Measurements from ENCODE around the gene KLHDC9.
"Not testable (repeated sequence)": the region's sequence is repeated elsewhere in the genome, so short reads cannot be mapped to it uniquely, and the experiment has no call there.

The KLHDC9 gene

GRCh38 chr1:161059293-161059692 lies 38.9 kb upstream of the KLHDC9 start:
- CTCF ChIA-PET = interaction anchor here (0.9 to 5.8 kb wide), 6 partner anchors 8 to 81 kb away, joined by 3 to 42 read pairs (median 3); partner anchors contain the start of genes ARHGAP30 and USF1
- POLR2A ChIA-PET = interaction anchor here (1.3 kb wide), 1 partner anchor 13 kb away, joined by 3 read pairs; the partner anchor contains the start of gene USF1
- no peak for DNase-seq (ENCODE audit: extremely low spot score)
- TF ChIP-seq, protein P1, sequence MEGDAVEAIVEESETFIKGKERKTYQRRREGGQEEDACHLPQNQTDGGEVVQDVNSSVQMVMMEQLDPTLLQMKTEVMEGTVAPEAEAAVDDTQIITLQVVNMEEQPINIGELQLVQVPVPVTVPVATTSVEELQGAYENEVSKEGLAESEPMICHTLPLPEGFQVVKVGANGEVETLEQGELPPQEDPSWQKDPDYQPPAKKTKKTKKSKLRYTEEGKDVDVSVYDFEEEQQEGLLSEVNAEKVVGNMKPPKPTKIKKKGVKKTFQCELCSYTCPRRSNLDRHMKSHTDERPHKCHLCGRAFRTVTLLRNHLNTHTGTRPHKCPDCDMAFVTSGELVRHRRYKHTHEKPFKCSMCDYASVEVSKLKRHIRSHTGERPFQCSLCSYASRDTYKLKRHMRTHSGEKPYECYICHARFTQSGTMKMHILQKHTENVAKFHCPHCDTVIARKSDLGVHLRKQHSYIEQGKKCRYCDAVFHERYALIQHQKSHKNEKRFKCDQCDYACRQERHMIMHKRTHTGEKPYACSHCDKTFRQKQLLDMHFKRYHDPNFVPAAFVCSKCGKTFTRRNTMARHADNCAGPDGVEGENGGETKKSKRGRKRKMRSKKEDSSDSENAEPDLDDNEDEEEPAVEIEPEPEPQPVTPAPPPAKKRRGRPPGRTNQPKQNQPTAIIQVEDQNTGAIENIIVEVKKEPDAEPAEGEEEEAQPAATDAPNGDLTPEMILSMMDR (IDR thresholded peaks at IDR 0.05; ENCODE audit: control extremely low read depth, extremely low read depth, low read depth, missing control alignments) = no peak

DNA sequence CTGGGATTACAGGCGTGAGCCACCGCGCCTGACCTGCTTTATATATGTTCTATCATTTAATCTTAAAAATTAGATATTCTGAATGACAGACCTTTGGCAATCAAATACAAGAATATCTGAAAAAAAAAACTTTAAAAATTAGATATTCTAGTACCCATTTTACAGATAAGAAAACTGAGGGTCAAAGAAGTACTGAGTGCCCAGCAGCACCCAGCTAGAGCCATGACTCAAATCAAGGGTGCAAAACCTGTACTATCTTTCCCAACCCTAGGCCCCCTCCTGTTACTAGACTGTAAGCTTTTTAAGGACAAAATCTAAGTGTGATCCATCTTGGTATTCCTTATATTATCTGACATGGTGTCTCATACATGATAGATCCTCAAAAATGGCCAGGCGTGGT lies 36.7 kb upstream of the KLHDC9 start:
- POLR2A ChIA-PET = no interaction called here
- TF ChIP-seq, protein P1 (IDR thresholded peaks at IDR 0.05; ENCODE audit: control extremely low read depth, extremely low read depth, low read depth, missing control alignments) = no peak

GRCh38 chr1:161063936-161064335 lies 34.2 kb upstream of the KLHDC9 start:
- DNase-seq (ENCODE audit: extremely low spot score); POLR2A ChIA-PET: not testable (repeated sequence)
- CTCF ChIA-PET = interaction anchor here (1.7 kb wide), 1 partner anchor 77 kb away, joined by 4 read pairs; no protein-coding TSS in a partner anchor

More for the DNA sequence above, 36.7 kb upstream of the KLHDC9 start:
- CTCF ChIA-PET = interaction anchor here (1.6 to 5.8 kb wide), 4 partner anchors 10 to 37 kb away, joined by 6 to 42 read pairs (median 14); partner anchors contain the start of genes ARHGAP30, KLHDC9 and USF1
- DNase-seq (ENCODE audit: extremely low spot score) = no peak

DNA sequence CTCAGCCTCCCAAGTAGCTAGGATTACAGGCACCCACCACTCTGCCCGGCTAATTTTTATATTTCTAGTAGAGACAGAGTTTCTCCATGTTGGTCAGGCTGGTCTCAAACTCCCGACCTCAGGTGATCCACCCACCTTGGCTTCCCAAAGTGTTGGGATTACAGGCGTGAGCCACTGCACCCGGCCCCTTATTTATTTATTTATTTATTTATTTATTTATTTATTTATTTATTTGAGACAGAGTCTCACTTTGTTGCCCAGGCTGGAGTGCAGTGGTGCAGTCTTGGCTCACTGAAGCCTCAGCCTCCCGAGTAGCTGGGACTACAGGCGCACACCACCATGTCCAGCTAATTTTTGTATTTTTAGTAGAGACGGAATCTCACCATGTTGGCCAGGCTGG lies 32.5 kb upstream of the KLHDC9 start:
- ChIA-PET POLR2A (interaction anchor here (1.0 kb wide), 1 partner anchor 19 kb away, joined by 3 read pairs; the partner anchor contains the start of gene USF1), CTCF (interaction anchor here (1.2 to 2.1 kb wide), 5 partner anchors 24 to 100 kb away, joined by 3 to 4 read pairs (median 4); partner anchors contain the start of gene PPOX)
- DNase-seq (ENCODE audit: extremely low spot score) = not testable (repeated sequence)

DNA sequence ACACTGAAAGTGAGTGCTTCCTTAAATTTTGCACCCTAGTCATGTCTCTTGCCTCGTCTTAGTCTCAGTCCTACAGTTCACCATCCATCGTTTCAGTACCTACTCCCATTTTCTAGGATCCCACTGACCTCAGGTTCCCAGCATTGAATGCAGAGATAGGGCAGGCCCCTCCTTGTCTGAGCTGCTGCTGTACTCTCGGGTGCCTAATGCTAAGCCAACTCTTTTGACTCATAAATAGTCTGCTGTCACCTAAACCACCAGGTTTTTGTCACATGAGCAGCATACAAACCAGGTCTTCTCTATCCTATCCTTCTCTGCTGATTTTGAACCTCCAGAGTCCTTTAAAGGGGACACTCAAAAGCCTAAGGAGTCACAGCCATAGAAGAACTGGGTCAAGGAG lies 31.5 kb upstream of the KLHDC9 start:
- DNase-seq (ENCODE audit: extremely low spot score) = no peak
- TF ChIP-seq, protein P1 (IDR thresholded peaks at IDR 0.05; ENCODE audit: control extremely low read depth, extremely low read depth, low read depth, missing control alignments) = no peak
- CTCF ChIA-PET = interaction anchor here (1.4 to 10.8 kb wide), 3 partner anchors 25 to 32 kb away, joined by 4 to 137 read pairs (median 5); partner anchors contain the start of gene KLHDC9
- POLR2A ChIA-PET = no interaction called here

- DNase-seq (ENCODE audit: extremely low spot score) = peak; percentile 87
- ChIA-PET POLR2A (interaction anchor here (0.8 to 1.7 kb wide), 4 partner anchors 21 to 28 kb away, joined by 3 to 4 read pairs (median 3); partner anchors contain the start of gene USF1), CTCF (interaction anchor here (0.9 to 10.8 kb wide), 11 partner anchors 8 to 158 kb away, joined by 3 to 137 read pairs (median 6); partner anchors contain the start of genes KLHDC9, NIT1, PFDN2 and USF1)
- TF ChIP-seq, protein P1 (IDR thresholded peaks at IDR 0.05; ENCODE audit: control extremely low read depth, extremely low read depth, low read depth, missing control alignments) = no peak
Observed at GRCh38 chr1:161068306-161069234, 29.6 kb upstream of the KLHDC9 start.

DNA sequence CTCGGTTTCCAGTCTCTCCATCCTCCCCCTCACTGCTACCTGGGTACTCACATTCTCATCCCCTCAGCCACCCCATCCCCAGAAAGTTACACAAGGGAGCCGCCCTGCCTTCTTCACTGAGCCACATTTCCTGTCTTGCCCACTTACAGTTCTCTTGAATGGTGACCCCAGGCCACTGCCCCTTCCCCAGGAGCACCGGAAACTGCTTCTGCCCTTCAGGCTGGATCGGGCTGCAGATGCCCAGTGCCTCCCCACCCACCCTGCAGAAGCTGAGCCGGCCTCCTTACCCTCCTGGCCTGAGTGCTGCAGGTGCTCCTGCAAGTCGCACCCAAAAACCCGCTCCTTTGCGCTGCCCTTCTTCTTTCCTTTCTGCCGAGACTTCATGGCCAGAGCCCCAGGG lies 28.9 kb upstream of the KLHDC9 start:
- CTCF ChIA-PET = interaction anchor here (0.8 to 10.8 kb wide), 14 partner anchors 8 to 293 kb away, joined by 3 to 137 read pairs (median 6); partner anchors contain the start of genes KLHDC9, NECTIN4, NIT1 and PFDN2
- TF ChIP-seq, protein P1 (IDR thresholded peaks at IDR 0.05; ENCODE audit: control extremely low read depth, extremely low read depth, low read depth, missing control alignments) = no peak
- POLR2A ChIA-PET = interaction anchor here (1.0 to 1.8 kb wide), 5 partner anchors 22 to 97 kb away, joined by 3 to 5 read pairs (median 4); partner anchors contain the start of genes NIT1, PFDN2, PPOX and USF1
- no peak for DNase-seq (ENCODE audit: extremely low spot score)
